A673 (cell line): ENCODE measurements around the gene OSTN.

ENCODE experiments used
- CTCF ChIP-seq: fragments of 300-800, 200-600 bp; sonication (generic); conservative IDR thresholded peaks from 2 replicates; pipeline ENCODE4 v1.5.1; 2017; ENCODE audit warnings: low read depth, mild to moderate bottlenecking, antibody characterized with exemption, low read length, moderate library complexity, mixed read lengths
- EZH2 ChIP-seq: fragments of 200-600 bp; sonication (generic); IDR thresholded peaks from 2 replicates; pipeline ENCODE4 v1.6.1; 2017; ENCODE audit warnings: borderline replicate concordance, low read depth, mild to moderate bottlenecking, mixed read lengths, antibody characterized with exemption, low read length; ENCODE audit not compliant: poor library complexity, severe bottlenecking

GRCh38 chr3:191301017-191301416 is 102.0 kb downstream of the OSTN start:
- TF ChIP-seq EZH2 (no peak), CTCF (no peak)
